GM03348 (cell line): ENCODE data around the gene CLIP3.
"Not testable (repeated sequence)": the region's sequence is repeated elsewhere in the genome, so short reads cannot be mapped to it uniquely, and the experiment has no call there.

Source experiments
- DNase-seq: peaks from one replicate; pipeline ENCODE4 v3.0.0; 2012; ENCODE audit warnings: low spot score

The CLIP3 gene

DNA sequence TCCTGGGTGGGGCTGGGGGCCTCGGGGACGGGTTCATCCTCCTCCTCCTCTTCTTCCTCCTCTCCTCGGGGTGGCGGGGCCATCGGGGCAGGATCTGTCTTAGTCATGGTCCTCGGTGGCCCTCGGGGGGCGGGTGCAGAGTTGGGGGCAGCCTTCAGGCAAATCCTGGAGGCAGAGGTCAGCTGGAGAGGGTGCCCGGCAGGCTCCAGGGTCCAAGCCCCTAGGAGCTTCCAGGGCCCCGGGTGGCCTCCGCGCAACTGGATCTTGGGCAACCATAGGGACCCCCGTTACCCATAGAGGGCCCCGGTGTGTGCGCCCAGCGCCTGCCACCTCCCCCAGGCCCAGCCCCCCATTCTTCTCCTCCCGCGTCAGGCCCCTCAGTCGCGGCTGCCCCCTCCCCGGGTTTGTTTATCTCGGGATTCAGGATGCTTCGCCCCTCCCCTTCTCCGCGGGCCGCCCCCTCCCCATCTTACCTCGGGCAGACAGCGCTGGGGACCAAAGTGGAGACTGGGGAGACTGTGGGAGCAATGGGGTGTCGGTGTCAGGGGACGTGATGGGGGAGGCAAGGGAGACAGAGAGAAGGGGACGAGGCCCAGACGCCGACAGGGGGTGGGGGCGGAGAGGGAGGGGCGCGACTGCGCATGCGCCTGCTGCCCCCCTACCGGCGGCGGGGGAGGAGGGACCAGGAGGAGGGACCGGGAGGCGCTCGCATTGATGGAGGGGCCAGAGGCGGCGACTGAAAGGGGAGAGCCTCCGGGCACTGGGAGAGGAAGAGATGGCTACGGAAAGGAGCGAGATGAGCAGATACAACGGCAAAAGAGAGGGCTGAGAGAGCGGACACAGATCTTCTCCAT lies at the start of gene CLIP3:
Gene CLIP3, minus strand, starts transcription at position 623 of the 854 bp plus-strand sequence. Its CDS starts 516 bp downstream, at position 107.
- peak; percentile 100 for DNase-seq

GRCh38 chr19:36081894-36082293 lies 49.2 kb upstream of the CLIP3 start:
- no peak for DNase-seq

DNA sequence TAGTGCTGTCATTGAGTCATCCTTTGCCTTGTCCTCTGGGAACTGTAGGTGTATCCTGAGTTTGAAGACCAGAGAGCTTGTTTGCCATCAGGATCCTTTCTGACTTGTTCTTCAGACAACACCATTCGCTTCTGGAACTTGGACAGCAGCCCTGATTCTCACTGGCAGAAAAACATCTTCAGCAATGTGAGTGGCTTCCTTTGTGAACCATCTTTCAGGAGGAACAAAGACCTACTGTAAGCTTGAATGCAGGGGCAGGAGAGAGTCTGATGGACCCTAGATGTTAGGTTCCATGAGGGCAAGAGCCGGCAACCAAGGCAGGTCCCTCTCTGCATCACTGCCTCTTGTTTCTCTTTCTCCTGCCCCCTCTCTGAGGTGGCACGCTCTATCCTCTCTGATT lies 48.7 kb upstream of the CLIP3 start:
- DNase-seq = no peak

DNA sequence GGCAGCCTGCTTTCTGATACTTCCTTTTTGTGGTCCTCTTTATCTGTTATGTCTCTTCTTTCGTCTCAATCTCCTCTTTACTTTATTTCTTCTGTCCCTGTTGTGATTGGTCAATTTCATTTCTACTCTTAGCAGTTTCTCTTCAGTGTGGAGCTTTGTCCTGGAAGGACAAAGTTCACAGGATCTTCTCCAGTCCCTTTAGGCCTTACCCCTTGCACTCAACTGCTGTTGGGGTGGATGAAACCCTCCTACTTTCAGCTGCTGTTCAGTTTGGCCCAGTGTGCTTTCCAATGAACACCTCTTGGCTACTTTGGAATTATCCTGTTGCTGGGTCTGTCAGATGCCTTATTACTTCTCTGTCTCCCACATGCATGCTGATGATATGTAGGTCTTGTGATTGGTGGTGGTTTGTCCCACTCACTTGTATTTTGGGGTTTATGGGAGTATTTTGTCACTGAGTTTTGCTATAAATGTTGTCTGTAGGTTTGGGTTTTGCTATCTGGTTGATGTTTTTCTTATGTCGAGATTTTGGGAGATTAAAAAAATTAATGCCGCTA lies 46.8 kb upstream of the CLIP3 start:
- no peak for DNase-seq

DNA sequence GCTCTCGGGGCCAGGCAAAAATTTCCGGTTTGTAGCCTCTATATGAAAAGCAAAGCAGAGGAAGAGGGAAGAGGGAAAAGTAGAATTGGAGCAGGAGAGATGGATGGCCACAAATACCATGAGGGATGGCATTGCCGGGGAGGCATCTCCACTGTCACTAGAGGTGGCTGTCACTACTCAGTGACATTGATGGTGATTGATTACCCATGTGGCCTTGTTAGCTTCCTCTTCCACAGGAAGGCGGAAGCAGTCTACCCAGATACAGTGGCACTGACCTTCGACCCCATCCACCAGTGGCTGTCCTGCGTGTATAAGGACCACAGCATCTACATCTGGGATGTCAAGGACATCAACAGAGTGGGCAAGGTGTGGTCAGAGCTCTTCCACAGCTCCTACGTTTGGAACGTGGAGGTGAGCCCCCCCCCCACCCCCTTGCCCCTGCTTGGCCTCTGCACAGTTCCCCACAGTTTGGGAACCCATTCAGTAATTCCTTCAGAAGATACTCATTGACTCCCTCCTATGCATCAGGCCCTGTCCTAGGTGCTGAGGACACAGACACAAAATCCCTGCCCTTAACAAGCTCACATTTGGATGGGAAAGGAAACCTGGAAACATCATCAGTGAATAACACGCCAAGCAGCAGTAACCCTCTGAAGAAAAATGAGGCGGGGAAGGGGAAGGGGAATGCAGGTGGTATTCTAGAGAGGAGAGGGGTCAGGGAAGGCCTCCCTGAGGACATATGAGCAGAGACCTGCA lies 40.6 kb upstream of the CLIP3 start:
- DNase-seq = no peak

GRCh38 chr19:36072081-36072480 lies 39.4 kb upstream of the CLIP3 start:
- DNase-seq = no peak

DNA sequence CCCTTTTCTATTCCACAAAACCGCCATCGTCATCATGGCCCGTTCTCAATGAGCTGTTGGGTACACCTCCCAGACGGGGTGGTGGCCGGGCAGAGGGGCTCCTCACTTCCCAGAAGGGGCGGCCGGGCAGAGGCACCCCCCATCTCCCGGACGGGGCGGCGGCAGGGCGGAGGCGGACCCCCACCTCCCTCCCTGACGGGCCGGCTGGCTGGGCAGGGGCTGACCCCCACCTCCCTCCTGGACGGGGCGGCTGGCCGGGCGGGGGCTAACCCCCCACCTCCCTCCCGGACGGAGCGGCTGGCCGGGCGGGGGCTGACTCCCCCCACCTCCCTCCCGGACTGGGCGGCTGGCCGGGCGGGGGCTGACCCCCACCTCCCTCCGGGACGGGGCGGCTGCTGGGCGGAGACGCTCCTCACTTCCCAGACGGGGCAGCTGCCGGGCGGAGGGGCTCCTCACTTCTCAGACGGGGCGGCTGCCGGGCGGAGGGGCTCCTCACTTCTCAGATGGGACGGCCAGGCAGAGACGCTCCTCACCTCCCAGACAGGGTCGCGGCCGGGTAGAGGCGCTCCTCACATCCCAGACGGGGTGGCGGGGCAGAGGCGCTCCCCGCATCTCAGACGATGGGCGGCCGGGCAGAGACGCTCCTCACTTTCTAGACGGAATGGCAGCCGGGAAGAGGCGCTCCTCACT lies 36.3 kb upstream of the CLIP3 start:
- not testable (repeated sequence) for DNase-seq

DNA sequence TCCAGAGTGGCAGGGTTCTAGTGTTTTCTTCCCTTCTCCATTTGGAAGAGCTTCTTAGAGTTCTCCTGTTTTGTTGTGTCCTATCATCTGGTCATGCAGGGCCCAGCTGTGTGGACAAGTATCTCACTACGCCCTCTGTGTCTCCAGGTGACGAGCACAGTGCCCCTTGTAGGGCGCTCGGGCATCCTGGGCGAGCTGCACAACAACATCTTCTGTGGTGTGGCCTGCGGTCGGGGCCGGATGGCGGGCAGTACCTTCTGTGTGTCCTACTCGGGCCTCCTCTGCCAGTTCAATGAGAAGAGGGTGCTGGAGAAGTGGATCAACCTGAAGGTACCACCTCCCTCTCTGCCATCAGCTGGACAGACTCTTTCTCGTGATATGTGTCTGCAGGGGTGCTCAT lies 35.0 kb upstream of the CLIP3 start:
- no peak for DNase-seq

DNA sequence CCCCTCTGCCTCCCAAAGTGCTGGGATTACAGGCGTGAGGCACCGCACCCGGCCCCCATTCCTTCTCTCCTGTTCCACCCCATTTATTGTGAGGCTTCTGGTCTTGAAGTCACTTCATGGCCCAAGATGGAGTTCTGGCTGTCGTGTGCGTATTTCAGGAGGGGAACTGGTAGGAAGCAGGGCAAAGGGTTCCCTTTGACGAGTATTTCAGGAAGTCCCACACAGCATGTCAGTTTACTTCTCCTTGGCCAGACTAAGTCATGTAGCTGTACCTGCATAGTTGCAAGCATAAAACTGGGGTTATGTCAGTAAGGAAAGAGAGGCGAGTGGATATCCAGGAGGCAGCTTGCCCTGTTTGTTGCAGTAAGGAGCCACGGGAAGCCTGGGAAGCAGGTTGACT lies 32.2 kb upstream of the CLIP3 start:
- DNase-seq = no peak

- DNase-seq = no peak
Measured at GRCh38 chr19:36061367-36061766, 28.7 kb upstream of the CLIP3 start.

DNA sequence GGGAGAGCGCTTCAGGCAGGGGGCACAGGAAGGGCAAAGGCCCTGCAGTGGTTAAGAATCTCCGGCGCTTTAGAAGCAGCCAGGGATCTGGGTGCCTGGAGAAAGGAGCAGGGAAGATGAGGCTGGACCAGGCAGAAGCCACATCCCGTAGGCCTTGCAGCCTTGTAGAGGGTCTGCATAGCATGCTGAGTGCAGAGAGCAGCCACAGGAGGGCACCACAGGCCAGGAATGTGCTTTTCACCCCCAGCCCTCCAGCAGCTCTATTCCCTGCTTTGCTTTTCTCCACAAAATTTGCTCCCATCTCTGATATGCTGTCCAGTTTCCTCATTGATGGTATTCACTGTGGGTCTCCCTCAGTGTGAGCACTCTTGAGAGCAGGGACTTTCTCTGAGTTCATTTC lies 27.8 kb upstream of the CLIP3 start:
- DNase-seq = peak; percentile 85

DNA sequence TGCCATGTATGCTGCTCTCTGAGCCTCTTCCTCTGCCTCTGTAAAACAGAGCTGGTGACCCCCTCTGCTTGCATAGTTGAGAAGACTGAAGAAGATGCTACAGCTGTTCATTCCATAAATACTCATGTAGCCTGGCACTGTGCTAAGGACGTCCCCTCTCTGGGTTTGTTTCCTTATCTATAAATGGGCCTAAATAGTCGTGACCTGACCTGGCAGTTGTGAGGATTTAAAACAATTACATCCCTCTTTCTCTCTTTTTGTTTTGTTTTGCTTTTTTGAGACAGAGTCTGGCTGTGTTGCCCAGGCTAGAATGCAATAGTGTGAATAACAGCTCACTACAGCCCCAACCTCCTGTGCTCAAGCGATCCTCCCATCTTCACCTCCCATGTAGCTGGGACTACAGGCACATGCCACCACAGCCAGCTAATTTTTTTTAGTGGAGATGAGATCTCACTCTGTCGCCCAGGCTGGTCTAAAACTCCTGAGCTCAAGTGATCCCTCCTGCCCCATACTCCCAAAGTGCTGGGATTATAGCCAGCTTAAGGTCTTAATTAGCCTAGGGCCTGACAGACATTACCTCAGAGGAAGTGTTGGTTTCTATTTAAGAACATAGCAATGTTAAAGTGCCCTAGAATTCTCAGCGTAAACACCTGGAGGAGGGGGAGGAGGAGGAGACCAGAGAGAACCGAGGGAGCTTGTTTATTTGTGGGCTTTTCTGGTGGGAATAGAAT lies 26.7 kb upstream of the CLIP3 start:
- no peak for DNase-seq

- no peak for DNase-seq
Measured at GRCh38 chr19:36058481-36059179, 26.0 kb upstream of the CLIP3 start.

DNA sequence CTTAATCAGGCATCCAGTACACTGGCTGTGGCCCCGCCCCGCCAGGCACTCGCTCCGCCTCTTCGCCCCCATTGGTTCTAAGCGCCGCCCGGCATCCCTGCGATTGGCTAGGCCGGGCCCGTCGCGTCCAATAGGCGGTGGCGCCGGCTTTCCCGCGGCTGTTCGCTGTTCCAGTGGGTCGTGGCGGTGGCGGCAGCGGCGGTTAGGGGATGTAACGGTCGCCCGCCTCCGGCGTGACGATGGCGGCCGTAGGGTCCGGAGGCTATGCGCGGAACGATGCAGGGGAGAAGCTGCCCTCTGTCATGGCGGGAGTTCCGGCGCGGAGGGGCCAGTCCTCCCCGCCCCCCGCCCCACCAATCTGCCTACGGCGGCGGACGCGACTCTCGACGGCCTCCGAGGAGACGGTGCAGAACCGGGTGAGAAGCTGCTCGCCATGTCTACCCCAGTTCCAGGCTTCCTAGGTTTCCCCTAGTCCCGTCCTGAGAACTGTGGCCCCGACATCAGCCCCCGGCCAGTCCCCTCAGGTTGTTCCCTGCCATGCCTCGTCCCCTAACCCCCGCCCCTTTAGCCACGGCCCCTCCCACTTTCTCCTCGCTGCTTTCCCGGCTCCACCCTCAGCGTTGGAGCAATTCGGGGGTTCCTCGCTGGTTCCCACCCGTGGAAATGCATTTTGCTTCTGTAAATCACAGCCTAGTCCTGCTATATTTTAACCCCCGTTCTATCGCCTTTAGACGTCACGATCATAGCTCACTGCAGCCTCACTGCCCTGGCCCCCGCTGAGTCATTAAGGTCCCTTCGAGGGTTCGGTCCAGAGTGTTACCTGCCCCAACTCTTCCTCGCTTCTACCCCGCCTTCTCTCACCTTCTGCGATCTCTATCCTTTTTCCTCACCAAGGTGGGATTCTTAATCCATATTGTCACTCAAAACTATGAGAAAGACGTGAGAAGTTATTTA lies 22.3 kb upstream of the CLIP3 start, which contains the start of gene WDR62:
Gene WDR62, plus strand, starts transcription at position 165 of the 954 bp plus-strand sequence. Its CDS starts 75 bp downstream, at position 240.
- peak; percentile 99 for DNase-seq

DNA sequence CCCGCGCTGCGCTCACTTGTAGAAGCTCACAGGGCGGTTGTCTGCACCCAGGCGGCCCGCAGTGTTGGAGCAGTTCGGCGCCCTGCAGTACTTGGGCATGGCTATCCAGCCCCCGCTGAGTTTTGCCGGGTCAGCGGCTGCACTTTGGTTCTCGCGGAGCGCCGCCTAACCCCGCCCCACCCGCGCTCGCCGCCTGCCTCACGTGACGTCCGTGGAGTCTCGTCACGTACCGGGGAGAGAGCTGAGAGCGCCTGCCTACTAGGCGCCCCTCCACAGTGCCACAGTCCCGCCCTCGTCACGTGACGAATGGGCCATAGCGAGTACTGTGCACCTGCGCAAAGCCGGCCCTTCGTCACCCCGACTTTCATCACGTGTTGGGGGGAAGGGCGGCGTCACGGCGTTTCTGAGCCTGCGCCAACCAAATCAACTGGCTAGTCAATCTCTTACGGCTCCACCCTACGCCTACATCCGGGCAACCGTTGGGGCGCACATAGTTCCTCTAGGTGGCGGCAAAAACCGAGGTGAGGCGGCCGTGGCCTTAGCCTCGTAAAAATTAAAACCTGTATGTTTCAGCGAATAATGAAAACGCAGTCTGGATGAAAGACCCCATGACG lies 21.6 kb upstream of the CLIP3 start, which contains the start of gene THAP8:
Gene THAP8, minus strand, starts transcription at position 167 of the 614 bp plus-strand sequence. Its CDS starts 68 bp downstream, at position 99.
- DNase-seq = peak; percentile 99

DNA sequence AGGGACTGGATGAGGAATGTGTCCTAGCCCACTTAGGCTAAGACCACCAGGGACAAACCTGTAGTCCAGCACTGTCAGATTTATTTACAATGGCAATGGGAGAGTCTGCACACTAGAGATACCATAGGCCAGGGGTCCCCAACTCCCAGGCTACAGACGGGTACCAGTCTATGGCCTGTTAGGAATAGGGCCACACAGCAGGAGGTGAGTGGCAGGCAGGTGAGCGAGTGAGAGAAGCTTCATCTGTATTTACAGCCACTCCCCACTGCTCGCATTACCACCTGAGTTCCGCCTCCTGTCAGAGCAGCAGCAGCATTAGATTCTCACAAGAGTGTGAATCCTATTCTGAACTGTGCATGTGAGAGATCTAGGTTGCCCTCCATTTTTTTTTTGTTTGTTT lies 19.0 kb upstream of the CLIP3 start:
- no peak for DNase-seq

GRCh38 chr19:36051236-36051635 lies 18.6 kb upstream of the CLIP3 start:
- no peak for DNase-seq

GRCh38 chr19:36049080-36049698 lies 16.5 kb upstream of the CLIP3 start:
- no peak for DNase-seq

GRCh38 chr19:36047835-36048234 lies 15.2 kb upstream of the CLIP3 start:
- no peak for DNase-seq
